HEK293 (cell line): ENCODE data around the gene CREBL2.
A peak's percentile ranks its signal among the peaks of the same experiment; 100 is the strongest.

Experiments
- CTCF ChIA-PET: fragments of 350-600 bp; formaldehyde crosslinking; extraction: SDS; loops from one replicate; lab custom pipeline; 2021; ENCODE audit warnings: antibody characterized with exemption; lab: Yijun Ruan, JAX
- POLR2A ChIA-PET: fragments of 300-600 bp; formaldehyde crosslinking; extraction: SDS; loops from one replicate; lab custom pipeline; 2020; ENCODE audit warnings: antibody characterized with exemption, inconsistent platforms; lab: Yijun Ruan, JAX
- H3K27ac ChIP-seq: fragments of 200-500 bp; sonication (Bioruptor generic); 2 replicates; pipeline ENCODE4 v1.5.1; 2014; ENCODE audit warnings: low read depth, low read length, control low read depth, inconsistent platforms; ENCODE audit errors: extremely low read depth
- H3K36me3 ChIP-seq, 2 experiments: fragments of 200-500 bp in 1 of 2; sonication (Bioruptor generic) in 1 of 2; 1 replicate in 1 of 2; 2 replicates in 1 of 2; pipeline ENCODE4 v1.5.1; 2014 to 2017; ENCODE audit warnings: inconsistent platforms in 2 of 2, low read length in 2 of 2; ENCODE audit not compliant: control insufficient read depth in 2 of 2, insufficient read depth in 1 of 2
- H3K4me1 ChIP-seq: fragments of 200-500 bp; sonication (Bioruptor generic); 2 replicates; pipeline ENCODE4 v1.5.1; 2014; ENCODE audit warnings: mild to moderate bottlenecking, low read length, inconsistent platforms; ENCODE audit not compliant: control insufficient read depth, insufficient read depth
- H3K4me3 ChIP-seq: 2 replicates; pipeline ENCODE4 v1.5.1; 2011; ENCODE audit warnings: low read depth, mild to moderate bottlenecking, control low read depth, low read length, moderate library complexity
- H3K9me3 ChIP-seq: fragments of 200-500 bp; sonication (Bioruptor generic); 2 replicates; pipeline ENCODE4 v1.5.1; 2014; ENCODE audit warnings: low read depth, low read length, inconsistent platforms; ENCODE audit not compliant: control insufficient read depth, insufficient read depth
- ATF2 ChIP-seq: fragments of 450-650 bp; formaldehyde crosslinking; IDR thresholded peaks from 2 replicates; pipeline ENCODE4 v1.5.1; 2016; ENCODE audit warnings: missing biosample characterization, missing genetic modification characterization, low read depth
- GLI4 ChIP-seq: fragments of 450-650 bp; formaldehyde crosslinking; IDR thresholded peaks from 2 replicates; pipeline ENCODE4 v1.5.1; 2016; ENCODE audit warnings: missing biosample characterization, missing genetic modification characterization
- KLF16 ChIP-seq: fragments of 450-650 bp; formaldehyde crosslinking; IDR thresholded peaks from 2 replicates; pipeline ENCODE4 v1.5.1; 2017; ENCODE audit warnings: missing biosample characterization, missing genetic modification characterization
- PRDM1 ChIP-seq: fragments of 450-650 bp; formaldehyde crosslinking; IDR thresholded peaks from 2 replicates; pipeline ENCODE4; 2016; ENCODE audit warnings: missing biosample characterization, missing genetic modification characterization
- RBAK ChIP-seq: fragments of 450-650 bp; formaldehyde crosslinking; IDR thresholded peaks from 2 replicates; pipeline ENCODE4 v1.5.1; 2016; ENCODE audit warnings: missing biosample characterization, missing genetic modification characterization
- ZEB2 ChIP-seq: fragments of 450-650 bp; formaldehyde crosslinking; IDR thresholded peaks from 2 replicates; pipeline ENCODE4 v1.5.1; 2016; ENCODE audit warnings: missing biosample characterization, missing genetic modification characterization
- ZFHX2 ChIP-seq: fragments of 450-650 bp; formaldehyde crosslinking; conservative IDR thresholded peaks from 2 replicates; pipeline ENCODE4 v1.5.1; 2016; ENCODE audit warnings: missing biosample characterization, missing genetic modification characterization
- ZIC2 ChIP-seq: fragments of 450-650 bp; formaldehyde crosslinking; IDR thresholded peaks from 2 replicates; pipeline ENCODE4 v1.5.1; 2016; ENCODE audit warnings: missing biosample characterization, missing genetic modification characterization
- ZNF155 ChIP-seq: fragments of 450-650 bp; formaldehyde crosslinking; IDR thresholded peaks from 2 replicates; pipeline ENCODE4 v1.5.1; 2016; ENCODE audit warnings: missing biosample characterization, missing genetic modification characterization
- ZNF2 ChIP-seq: fragments of 450-650 bp; formaldehyde crosslinking; IDR thresholded peaks from 2 replicates; pipeline ENCODE4 v1.5.1; 2016; ENCODE audit warnings: missing biosample characterization, missing genetic modification characterization
- ZNF274 ChIP-seq, 2 experiments: fragments of 200-500 bp in 1 of 2; fragments of 450-650 bp in 1 of 2; sonication (Bioruptor generic) in 1 of 2; formaldehyde crosslinking in 1 of 2; IDR thresholded peaks; 2 replicates each; pipeline versions ENCODE4 v1.5.1 to v1.6.1; 2014 to 2016; ENCODE audit warnings: borderline replicate concordance in 1 of 2, inconsistent platforms in 1 of 2, low read length in 1 of 2, missing biosample characterization in 1 of 2, missing genetic modification characterization in 1 of 2
- ZNF335 ChIP-seq: fragments of 450-650 bp; formaldehyde crosslinking; conservative IDR thresholded peaks from 2 replicates; pipeline ENCODE4 v1.5.1; 2016; ENCODE audit warnings: missing biosample characterization, missing genetic modification characterization
- ZNF394 ChIP-seq: fragments of 450-650 bp; formaldehyde crosslinking; IDR thresholded peaks from 2 replicates; pipeline ENCODE4 v1.5.1; 2016; ENCODE audit warnings: missing biosample characterization, missing genetic modification characterization, mild to moderate bottlenecking, moderate library complexity, borderline replicate concordance
- ZNF549 ChIP-seq: fragments of 450-650 bp; IDR thresholded peaks from 2 replicates; pipeline ENCODE4 v1.5.1; 2018; ENCODE audit warnings: missing biosample characterization, missing genetic modification characterization, mild to moderate bottlenecking, inconsistent platforms, moderate library complexity
- ZNF561 ChIP-seq: fragments of 450-650 bp; IDR thresholded peaks from 2 replicates; pipeline ENCODE4 v1.5.1; 2018; ENCODE audit warnings: missing biosample characterization, missing genetic modification characterization, borderline replicate concordance
- ZSCAN30 ChIP-seq: fragments of 450-650 bp; IDR thresholded peaks from 2 replicates; pipeline ENCODE4 v1.5.1; 2018; ENCODE audit warnings: missing biosample characterization, mild to moderate bottlenecking, missing genetic modification characterization, moderate library complexity
- ZXDB ChIP-seq: fragments of 450-650 bp; formaldehyde crosslinking; IDR thresholded peaks from 2 replicates; pipeline ENCODE4 v1.5.1; 2016; ENCODE audit warnings: missing biosample characterization, missing genetic modification characterization
- TF ChIP-seq, protein P1 (sequence below): fragments of 450-650 bp; formaldehyde crosslinking; IDR thresholded peaks from 2 replicates; pipeline ENCODE4 v1.5.1; 2016; ENCODE audit warnings: missing biosample characterization, missing genetic modification characterization
- TF ChIP-seq, protein P2 (sequence below): fragments of 450-650 bp; formaldehyde crosslinking; IDR thresholded peaks from 2 replicates; pipeline ENCODE4 v1.5.1; 2016; ENCODE audit warnings: missing biosample characterization, missing genetic modification characterization
- TF ChIP-seq, protein P3 (sequence below): fragments of 450-650 bp; formaldehyde crosslinking; IDR thresholded peaks from 2 replicates; pipeline ENCODE4 v1.5.1; 2017; ENCODE audit warnings: missing biosample characterization, missing genetic modification characterization
- TF ChIP-seq, protein P4 (sequence below): fragments of 450-650 bp; formaldehyde crosslinking; IDR thresholded peaks from 2 replicates; pipeline ENCODE4 v1.5.1; 2016; ENCODE audit warnings: missing biosample characterization, missing genetic modification characterization

Gene CREBL2

DNA sequence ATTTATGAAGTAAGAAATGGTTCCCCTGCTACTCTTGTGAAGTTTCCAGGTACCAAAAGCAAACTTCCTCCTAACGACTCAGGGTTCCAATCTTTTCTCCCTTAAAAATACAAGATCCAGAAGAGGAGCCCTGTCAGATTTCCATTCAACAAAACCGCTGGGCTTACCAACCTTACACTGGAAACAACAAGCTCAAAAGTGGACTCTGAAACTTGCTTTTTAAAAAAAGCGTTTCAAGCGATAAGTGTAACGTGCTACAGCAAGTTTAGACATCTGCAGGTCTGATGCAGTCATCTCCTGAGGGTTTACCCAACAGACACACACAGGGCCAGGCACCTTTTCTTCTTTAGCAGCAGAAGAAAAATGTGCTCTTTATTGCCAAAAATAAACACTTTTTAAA is 6.9 kb upstream of the CREBL2 start:
- TF ChIP-seq ATF2 (tag by site-specific recombination) = no peak
- TF ChIP-seq ZEB2 (tag by site-specific recombination) = no peak
- TF ChIP-seq, protein P1, sequence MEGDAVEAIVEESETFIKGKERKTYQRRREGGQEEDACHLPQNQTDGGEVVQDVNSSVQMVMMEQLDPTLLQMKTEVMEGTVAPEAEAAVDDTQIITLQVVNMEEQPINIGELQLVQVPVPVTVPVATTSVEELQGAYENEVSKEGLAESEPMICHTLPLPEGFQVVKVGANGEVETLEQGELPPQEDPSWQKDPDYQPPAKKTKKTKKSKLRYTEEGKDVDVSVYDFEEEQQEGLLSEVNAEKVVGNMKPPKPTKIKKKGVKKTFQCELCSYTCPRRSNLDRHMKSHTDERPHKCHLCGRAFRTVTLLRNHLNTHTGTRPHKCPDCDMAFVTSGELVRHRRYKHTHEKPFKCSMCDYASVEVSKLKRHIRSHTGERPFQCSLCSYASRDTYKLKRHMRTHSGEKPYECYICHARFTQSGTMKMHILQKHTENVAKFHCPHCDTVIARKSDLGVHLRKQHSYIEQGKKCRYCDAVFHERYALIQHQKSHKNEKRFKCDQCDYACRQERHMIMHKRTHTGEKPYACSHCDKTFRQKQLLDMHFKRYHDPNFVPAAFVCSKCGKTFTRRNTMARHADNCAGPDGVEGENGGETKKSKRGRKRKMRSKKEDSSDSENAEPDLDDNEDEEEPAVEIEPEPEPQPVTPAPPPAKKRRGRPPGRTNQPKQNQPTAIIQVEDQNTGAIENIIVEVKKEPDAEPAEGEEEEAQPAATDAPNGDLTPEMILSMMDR (tag by site-specific recombination) = no peak
- TF ChIP-seq ZNF561 (tag by site-specific recombination) = no peak
- TF ChIP-seq ZNF549 (tag by site-specific recombination) = no peak
- TF ChIP-seq, protein P2, sequence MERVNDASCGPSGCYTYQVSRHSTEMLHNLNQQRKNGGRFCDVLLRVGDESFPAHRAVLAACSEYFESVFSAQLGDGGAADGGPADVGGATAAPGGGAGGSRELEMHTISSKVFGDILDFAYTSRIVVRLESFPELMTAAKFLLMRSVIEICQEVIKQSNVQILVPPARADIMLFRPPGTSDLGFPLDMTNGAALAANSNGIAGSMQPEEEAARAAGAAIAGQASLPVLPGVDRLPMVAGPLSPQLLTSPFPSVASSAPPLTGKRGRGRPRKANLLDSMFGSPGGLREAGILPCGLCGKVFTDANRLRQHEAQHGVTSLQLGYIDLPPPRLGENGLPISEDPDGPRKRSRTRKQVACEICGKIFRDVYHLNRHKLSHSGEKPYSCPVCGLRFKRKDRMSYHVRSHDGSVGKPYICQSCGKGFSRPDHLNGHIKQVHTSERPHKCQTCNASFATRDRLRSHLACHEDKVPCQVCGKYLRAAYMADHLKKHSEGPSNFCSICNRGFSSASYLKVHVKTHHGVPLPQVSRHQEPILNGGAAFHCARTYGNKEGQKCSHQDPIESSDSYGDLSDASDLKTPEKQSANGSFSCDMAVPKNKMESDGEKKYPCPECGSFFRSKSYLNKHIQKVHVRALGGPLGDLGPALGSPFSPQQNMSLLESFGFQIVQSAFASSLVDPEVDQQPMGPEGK (tag by site-specific recombination) = no peak
- no peak for TF ChIP-seq GLI4 (tag by site-specific recombination)
- TF ChIP-seq, protein P3, sequence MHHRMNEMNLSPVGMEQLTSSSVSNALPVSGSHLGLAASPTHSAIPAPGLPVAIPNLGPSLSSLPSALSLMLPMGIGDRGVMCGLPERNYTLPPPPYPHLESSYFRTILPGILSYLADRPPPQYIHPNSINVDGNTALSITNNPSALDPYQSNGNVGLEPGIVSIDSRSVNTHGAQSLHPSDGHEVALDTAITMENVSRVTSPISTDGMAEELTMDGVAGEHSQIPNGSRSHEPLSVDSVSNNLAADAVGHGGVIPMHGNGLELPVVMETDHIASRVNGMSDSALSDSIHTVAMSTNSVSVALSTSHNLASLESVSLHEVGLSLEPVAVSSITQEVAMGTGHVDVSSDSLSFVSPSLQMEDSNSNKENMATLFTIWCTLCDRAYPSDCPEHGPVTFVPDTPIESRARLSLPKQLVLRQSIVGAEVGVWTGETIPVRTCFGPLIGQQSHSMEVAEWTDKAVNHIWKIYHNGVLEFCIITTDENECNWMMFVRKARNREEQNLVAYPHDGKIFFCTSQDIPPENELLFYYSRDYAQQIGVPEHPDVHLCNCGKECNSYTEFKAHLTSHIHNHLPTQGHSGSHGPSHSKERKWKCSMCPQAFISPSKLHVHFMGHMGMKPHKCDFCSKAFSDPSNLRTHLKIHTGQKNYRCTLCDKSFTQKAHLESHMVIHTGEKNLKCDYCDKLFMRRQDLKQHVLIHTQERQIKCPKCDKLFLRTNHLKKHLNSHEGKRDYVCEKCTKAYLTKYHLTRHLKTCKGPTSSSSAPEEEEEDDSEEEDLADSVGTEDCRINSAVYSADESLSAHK (tag by site-specific recombination) = no peak
- TF ChIP-seq PRDM1 (tag by site-specific recombination) = no peak
- no peak for TF ChIP-seq ZXDB
- no peak for TF ChIP-seq ZFHX2
- no peak for TF ChIP-seq ZNF274 (IDR thresholded peaks at IDR 0.05; ENCODE audit: low read length)
- TF ChIP-seq ZNF274 (tag by site-specific recombination; IDR thresholded peaks at IDR 0.05; ENCODE audit: borderline replicate concordance) = no peak
- TF ChIP-seq KLF16 (tag by site-specific recombination) = no peak
- TF ChIP-seq, all 188 proteins: peak for 0
- CTCF ChIA-PET = interaction anchor here (0.6 kb wide), 1 partner anchor 51 kb away, joined by 3 read pairs; no protein-coding TSS in a partner anchor
- POLR2A ChIA-PET = no interaction called here

DNA sequence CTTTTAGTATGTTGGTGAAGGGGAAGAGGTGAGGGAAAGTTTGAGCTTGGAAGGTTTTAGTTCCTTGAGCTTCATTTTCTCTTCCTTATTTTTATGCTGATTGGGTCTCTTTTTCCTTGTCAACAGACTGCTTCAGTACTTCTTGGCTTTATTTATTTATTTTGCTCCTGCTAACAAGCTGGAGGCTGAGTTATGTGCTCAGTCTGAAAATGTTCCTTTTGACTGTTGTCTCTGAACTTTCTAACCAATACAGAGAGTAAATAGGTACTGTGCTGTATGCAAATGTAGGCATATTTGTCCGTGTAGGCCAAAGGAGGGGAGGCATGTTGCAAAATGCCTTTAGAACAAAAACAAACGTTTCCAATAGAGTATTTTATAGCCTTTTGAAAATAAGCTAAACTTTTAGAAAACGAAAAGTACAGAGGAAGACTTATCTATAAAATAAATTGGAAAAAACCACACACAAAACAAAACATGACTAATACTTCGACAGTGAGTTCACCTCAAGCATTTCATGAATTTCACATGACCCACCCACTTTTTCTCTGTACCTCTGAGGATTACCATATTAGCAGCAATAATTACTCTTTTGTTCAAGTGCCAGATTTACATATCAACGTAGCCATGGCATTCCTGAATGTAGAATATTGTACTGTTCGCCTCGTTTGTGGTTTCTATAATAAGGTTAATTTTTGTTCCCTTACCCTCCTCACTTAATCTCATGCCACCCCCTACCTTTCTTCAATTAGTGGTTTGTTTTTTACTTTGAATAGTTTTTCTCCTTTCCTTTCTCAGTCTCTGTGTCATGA is 4.7 kb upstream of the CREBL2 start:
- Histone ChIP-seq H3K4me3 (no peak overlapping the region), H3K36me3 (no peaks in the 10 kb centered on the region), H3K4me1 (peaks cover 3% of the 10 kb centered on the region; the same call in 1 of the 2 replicates), H3K27ac (no peak overlapping the region), H3K9me3 (no peaks in the 10 kb centered on the region)
- ChIA-PET CTCF (interaction anchor here (0.9 to 1.3 kb wide), 4 partner anchors 27 to 232 kb away, joined by 3 to 5 read pairs (median 3); no protein-coding TSS in a partner anchor), POLR2A (interaction anchor here (1.0 kb wide), 1 partner anchor 44 kb away, joined by 6 read pairs; the partner anchor contains the start of gene DUSP16)
- TF ChIP-seq ZNF335 = peak; percentile 40
- TF ChIP-seq ZSCAN30 (tag by site-specific recombination) = no peak
- TF ChIP-seq ZNF394 (tag by site-specific recombination) = no peak
- TF ChIP-seq ZNF155 (tag by site-specific recombination) = no peak
- TF ChIP-seq, protein P4, sequence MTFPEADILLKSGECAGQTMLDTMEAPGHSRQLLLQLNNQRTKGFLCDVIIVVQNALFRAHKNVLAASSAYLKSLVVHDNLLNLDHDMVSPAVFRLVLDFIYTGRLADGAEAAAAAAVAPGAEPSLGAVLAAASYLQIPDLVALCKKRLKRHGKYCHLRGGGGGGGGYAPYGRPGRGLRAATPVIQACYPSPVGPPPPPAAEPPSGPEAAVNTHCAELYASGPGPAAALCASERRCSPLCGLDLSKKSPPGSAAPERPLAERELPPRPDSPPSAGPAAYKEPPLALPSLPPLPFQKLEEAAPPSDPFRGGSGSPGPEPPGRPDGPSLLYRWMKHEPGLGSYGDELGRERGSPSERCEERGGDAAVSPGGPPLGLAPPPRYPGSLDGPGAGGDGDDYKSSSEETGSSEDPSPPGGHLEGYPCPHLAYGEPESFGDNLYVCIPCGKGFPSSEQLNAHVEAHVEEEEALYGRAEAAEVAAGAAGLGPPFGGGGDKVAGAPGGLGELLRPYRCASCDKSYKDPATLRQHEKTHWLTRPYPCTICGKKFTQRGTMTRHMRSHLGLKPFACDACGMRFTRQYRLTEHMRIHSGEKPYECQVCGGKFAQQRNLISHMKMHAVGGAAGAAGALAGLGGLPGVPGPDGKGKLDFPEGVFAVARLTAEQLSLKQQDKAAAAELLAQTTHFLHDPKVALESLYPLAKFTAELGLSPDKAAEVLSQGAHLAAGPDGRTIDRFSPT (tag by site-specific recombination) = no peak
- no peak for TF ChIP-seq ZNF2 (tag by site-specific recombination)
- no peak for TF ChIP-seq ZIC2 (tag by site-specific recombination)
- TF ChIP-seq ATF2 (tag by site-specific recombination) = no peak
- no peak for TF ChIP-seq RBAK (tag by site-specific recombination)

More for the DNA sequence above, 6.9 kb upstream of the CREBL2 start:
- H3K27ac ChIP-seq = no peak overlapping the region
- no peaks in the 10 kb centered on the region for H3K36me3 ChIP-seq
- H3K9me3 ChIP-seq = no peaks in the 10 kb centered on the region
- no peak overlapping the region for H3K4me3 ChIP-seq
- peaks cover 3% of the 10 kb centered on the region; the same call in 1 of the 2 replicates for H3K4me1 ChIP-seq
